AG09319 (cell line): Measurements from ENCODE around the gene GALNT17.
"Not testable (repeated sequence)": the region's sequence is repeated elsewhere in the genome, so short reads cannot be mapped to it uniquely, and the experiment has no call there.

Experiments
- DNase-seq: peaks from one replicate; pipeline ENCODE4 v3.0.0-alpha.2; 2010; ENCODE audit warnings: low read depth; ENCODE audit errors: extremely low read depth
- CTCF ChIP-seq: IDR thresholded peaks from 2 replicates; pipeline ENCODE4 v1.5.1; 2011; ENCODE audit warnings: low read depth, mild to moderate bottlenecking, inconsistent platforms, low read length, moderate library complexity

GALNT17 gene

GRCh38 chr7:71563276-71563675 lies 431.3 kb downstream of the GALNT17 start:
- no peak for TF ChIP-seq CTCF
- DNase-seq: no peak

GRCh38 chr7:71566376-71566775 lies 434.4 kb downstream of the GALNT17 start:
- no peak for DNase-seq
- TF ChIP-seq CTCF: no peak

GRCh38 chr7:71566991-71567390 lies 435.0 kb downstream of the GALNT17 start:
- no peak for TF ChIP-seq CTCF
- no peak for DNase-seq

GRCh38 chr7:71574153-71574860 lies 442.4 kb downstream of the GALNT17 start:
- no peak for TF ChIP-seq CTCF
- DNase-seq: no peak

GRCh38 chr7:71580027-71580426 lies 448.1 kb downstream of the GALNT17 start:
- no peak for DNase-seq
- TF ChIP-seq CTCF: no peak

- DNase-seq: no peak
- no peak for TF ChIP-seq CTCF
Measured at GRCh38 chr7:71584256-71584655, 452.3 kb downstream of the GALNT17 start.

- no peak for TF ChIP-seq CTCF
- DNase-seq: no peak
Measured at GRCh38 chr7:71591876-71592275, 459.9 kb downstream of the GALNT17 start.

- not testable (repeated sequence) for DNase-seq
Measured at GRCh38 chr7:71592388-71592787, 460.4 kb downstream of the GALNT17 start.
